ENCODE data around the gene ZNF497. TPM values are rescaled to one million over a fixed set of nuclear protein-coding genes. Genes with fewer than 3 reads are reported as not detected.

ZNF497 gene
- total and polyA plus RNA-seq, 2 of the 8 experiments (the other 6 are each of a cell fraction or from before 2014, with no cell fraction given), result 0.93 to 1.4 TPM

DNA sequence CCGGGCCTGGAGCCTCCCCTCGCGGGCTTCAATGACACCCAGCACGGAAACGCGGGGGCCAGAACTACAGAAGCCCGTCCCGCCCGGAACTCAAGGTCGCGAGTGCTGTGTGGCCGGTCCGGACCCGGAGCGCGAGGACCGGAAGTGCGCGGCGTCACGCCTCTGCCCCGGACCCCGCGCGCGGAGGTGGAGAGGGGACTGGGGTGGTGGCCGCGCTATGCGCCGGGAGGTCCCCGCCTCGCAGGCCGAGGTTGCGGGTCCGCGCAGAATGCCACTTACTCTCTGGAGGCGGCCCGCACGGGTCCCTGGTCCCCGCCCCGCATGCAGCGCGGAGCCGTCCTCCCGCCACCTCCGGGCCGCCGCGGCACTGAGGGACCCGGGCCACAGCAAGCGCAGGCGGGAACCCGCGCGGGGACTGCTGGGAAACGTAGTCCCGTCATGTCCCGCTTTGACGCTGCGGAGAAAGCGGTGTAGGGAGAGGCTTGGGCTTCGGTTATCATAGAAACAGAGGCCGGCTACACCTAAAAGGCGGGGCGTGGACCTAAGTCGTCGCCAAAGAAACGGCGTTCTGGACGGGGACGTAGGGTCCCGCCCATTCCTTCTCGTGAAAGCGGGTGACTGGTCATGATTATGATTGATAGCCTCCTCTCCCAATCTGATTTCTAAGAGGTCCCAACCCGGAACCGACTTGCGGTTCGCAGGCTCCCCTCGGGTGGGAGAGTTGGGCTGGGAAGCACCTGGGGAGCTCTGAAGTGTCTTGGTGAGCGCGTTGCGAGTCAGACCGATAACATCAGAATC is 18.3 kb upstream of the ZNF497 start, which contains the start of gene ZNF837:
ZNF837 (minus strand) TSS at position 369 of the 798 bp plus-strand sequence. CDS start 11,698 bp downstream, outside the sequence.
- H3K9me3 ChIP-seq (ENCODE audit: insufficient read depth in 2 of 2, low read depth in 1 of 2, low read length in 1 of 2), result no peaks in the 10 kb centered on the region
- H3K27me3 ChIP-seq (replicated peaks in 1 of 4; ENCODE audit: control insufficient read depth in 3 of 4, extremely low read depth in 1 of 4, insufficient read depth in 3 of 4, low read length in 3 of 4), result no peaks in the 10 kb centered on the region
- peak within 1 kb of the TSS; percentile 55 for H3K18ac ChIP-seq (ENCODE audit: extremely low read depth, low read length)
- no peak within 1 kb of the TSS for H2BK120ac ChIP-seq (replicated peaks; ENCODE audit: low read depth, low read length)
- H3K23me2 ChIP-seq (ENCODE audit: low read depth, low read length), result peaks cover 10% of the 10 kb centered on the region
- no peaks in the 10 kb centered on the region for H3K36me3 ChIP-seq (ENCODE audit: control insufficient read depth in 2 of 4, insufficient read depth in 4 of 4, low read length in 3 of 4)
- DNase-seq (ENCODE audit: low read depth in 1 of 2, low spot score in 2 of 2) (peak; percentile 96 to 100), FAIRE-seq (peak; percentile 92)
- H3K4me1 ChIP-seq (replicated peaks in 1 of 4; ENCODE audit: control insufficient read depth in 3 of 4, insufficient read depth in 4 of 4, low read length in 3 of 4), result peaks cover 0 to 11% (median 7%) of the 10 kb centered on the region in 4 experiments; a peak in 6 of 7 replicates
- peak within 1 kb of the TSS; percentile 72 to 86 (median 80) for H3K9ac ChIP-seq (replicated peaks in 1 of 4; ENCODE audit: extremely low read depth in 1 of 4, low read depth in 3 of 4, low read length in 3 of 4)
- no peak within 1 kb of the TSS for H2BK5ac ChIP-seq (ENCODE audit: low read depth, low read length)
- H2BK15ac ChIP-seq (ENCODE audit: low read length), result no peak within 1 kb of the TSS
- no peak within 1 kb of the TSS for H2BK12ac ChIP-seq (ENCODE audit: low read depth, low read length)
- H4K20me1 ChIP-seq (replicated peaks in 1 of 2; ENCODE audit: control insufficient read depth in 1 of 2, insufficient read depth in 2 of 2, low read length in 2 of 2), result peaks cover 0 to 5% of the 10 kb centered on the region in 2 experiments
- peak within 1 kb of the TSS; percentile 56 to 77 (median 64) for H3K4me3 ChIP-seq (ENCODE audit: extremely low read depth in 1 of 4, insufficient read depth in 2 of 4, low read depth in 3 of 4, low read length in 4 of 4)
- peak within 1 kb of the TSS; percentile 78; the same call in 1 of the 2 replicates for H2AFZ ChIP-seq (ENCODE audit: low read length)
- WGBS, 2 experiments (ENCODE audit: extremely low coverage in 1 of 2, insufficient coverage in 1 of 2, insufficient read length in 1 of 2, insufficient replicate concordance in 2 of 2, low coverage in 1 of 2, low lambda C conversion rate in 2 of 2, missing lambda C conversion rate in 1 of 2), result 2% methylated on average over 76 of the region's 83 CpGs; no CpG with 5 or more reads in 1 of the 2 experiments
- H3K23ac ChIP-seq (ENCODE audit: insufficient read length), result no peak within 1 kb of the TSS
- no peak within 1 kb of the TSS for H2BK20ac ChIP-seq (ENCODE audit: low read length)
- H4K5ac ChIP-seq (ENCODE audit: insufficient read length, low read depth, low read length), result peak within 1 kb of the TSS; percentile 3
- peak within 1 kb of the TSS; percentile 72; the same call in 1 of the 2 replicates for H3K27ac ChIP-seq (ENCODE audit: low read depth, low read length)
- H3K79me2 ChIP-seq (ENCODE audit: control insufficient read depth in 1 of 2, insufficient read depth in 2 of 2, low read length in 2 of 2), result no peaks in the 10 kb centered on the region; a peak in 1 of 4 replicates
- ChIA-PET CTCF (ENCODE audit: partially characterized antibody) (interaction anchor here (0.7 to 1.7 kb wide), 4 partner anchors 10 to 33 kb away, joined by 3 to 6 read pairs (median 4); no protein-coding TSS in a partner anchor), POLR2A (ENCODE audit: partially characterized antibody) (interaction anchor here (0.5 to 8.5 kb wide), 14 partner anchors 11 to 152 kb away, joined by 3 to 94 read pairs (median 6); partner anchors contain the start of genes RNF225, ZBTB45, ZNF497 and ZNF544)
- peak within 1 kb of the TSS; percentile 15 for H4K91ac ChIP-seq (replicated peaks; ENCODE audit: insufficient read length, low read length)
- H3K56ac ChIP-seq (replicated peaks; ENCODE audit: insufficient read length, low read depth, low read length), result peak within 1 kb of the TSS; percentile 33
- H4K8ac ChIP-seq (ENCODE audit: extremely low read depth, insufficient read depth, low read length), result peak within 1 kb of the TSS; percentile 95
- no peaks in the 10 kb centered on the region; the same call in 1 of the 2 replicates for H3K79me1 ChIP-seq (ENCODE audit: low read depth, low read length)
- peak within 1 kb of the TSS; percentile 21 for H3K4ac ChIP-seq (replicated peaks; ENCODE audit: insufficient read length, low read depth, low read length)
- H3K14ac ChIP-seq (ENCODE audit: insufficient read length), result no peak within 1 kb of the TSS
- H3K4me2 ChIP-seq (ENCODE audit: insufficient read depth in 1 of 2, low read depth in 2 of 2, low read length in 2 of 2), result peak within 1 kb of the TSS; percentile 91 to 98
- H2AK5ac ChIP-seq (ENCODE audit: low read depth, low read length), result no peak within 1 kb of the TSS
- TF ChIP-seq, protein P1, sequence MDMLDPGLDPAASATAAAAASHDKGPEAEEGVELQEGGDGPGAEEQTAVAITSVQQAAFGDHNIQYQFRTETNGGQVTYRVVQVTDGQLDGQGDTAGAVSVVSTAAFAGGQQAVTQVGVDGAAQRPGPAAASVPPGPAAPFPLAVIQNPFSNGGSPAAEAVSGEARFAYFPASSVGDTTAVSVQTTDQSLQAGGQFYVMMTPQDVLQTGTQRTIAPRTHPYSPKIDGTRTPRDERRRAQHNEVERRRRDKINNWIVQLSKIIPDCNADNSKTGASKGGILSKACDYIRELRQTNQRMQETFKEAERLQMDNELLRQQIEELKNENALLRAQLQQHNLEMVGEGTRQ (IDR thresholded peaks at IDR 0.05; ENCODE audit: low read length), result peak; percentile 3; the same call in 1 of the 2 replicates
- TF ChIP-seq BACH1 (IDR thresholded peaks at IDR 0.05; ENCODE audit: low read length), result peak; percentile 72
- TF ChIP-seq ASH2L (IDR thresholded peaks at IDR 0.05; ENCODE audit: low read length), result peak; percentile 89
- TF ChIP-seq EGR1 (IDR thresholded peaks at IDR 0.05; ENCODE audit: borderline replicate concordance, low read depth, low read length), result peak; percentile 67; the same call in 1 of the 2 replicates
- TF ChIP-seq SIRT6 (IDR thresholded peaks at IDR 0.05; ENCODE audit: low read length), result no peak
- TF ChIP-seq CEBPB (IDR thresholded peaks at IDR 0.05; ENCODE audit: low read depth, low read length), result no peak
- TF ChIP-seq SAP30 (IDR thresholded peaks at IDR 0.05; ENCODE audit: insufficient read depth, insufficient replicate concordance, low read length), result peak; percentile 79
- TF ChIP-seq SP2 (IDR thresholded peaks at IDR 0.05; ENCODE audit: low read length), result peak; percentile 81
- peak; percentile 85 for TF ChIP-seq POLR2AphosphoS5 (IDR thresholded peaks at IDR 0.05; ENCODE audit: low read depth, low read length)
- TF ChIP-seq KDM4A (IDR thresholded peaks at IDR 0.05; ENCODE audit: low read depth, low read length, severe bottlenecking), result peak; percentile 84
- peak; percentile 89 to 92 for TF ChIP-seq POLR2A (IDR thresholded peaks at IDR 0.05; ENCODE audit: control extremely low read depth in 1 of 2, low read depth in 2 of 2, low read length in 2 of 2)

Data from H1 (cell line).